22Rv1 (cell line): ENCODE results near the gene MAST4.

Experiments used
- CTCF ChIP-seq: fragments of 450-650 bp; IDR thresholded peaks from 2 replicates; pipeline ENCODE4 v1.5.1; 2017; ENCODE audit warnings: mild to moderate bottlenecking
- ZFX ChIP-seq: fragments of 450-650 bp; IDR thresholded peaks from 2 replicates; pipeline ENCODE4 v1.6.1; 2017; ENCODE audit warnings: antibody characterized with exemption, borderline replicate concordance

- TF ChIP-seq CTCF: no peak
- no peak for TF ChIP-seq ZFX
Observed at GRCh38 chr5:67009028-67009427, 412.8 kb downstream of the MAST4 start.
